GM23338 (cell line): ENCODE data around the gene CTNNA3. TPM values are rescaled to one million over a fixed set of nuclear protein-coding genes. Genes with fewer than 3 reads are reported as not detected.

Source experiments
- ATAC-seq: fragments of 200-7000 bp; cut with Tn5 transposase; 3 replicates; pipeline ENCODE4 v1.9.1; 2020
- DNase-seq: peaks from one replicate; pipeline ENCODE4 v3.0.0-alpha.2; 2015; ENCODE audit warnings: low spot score
- H2AFZ ChIP-seq: fragments of 200-600 bp; sonication (generic); 2 replicates; pipeline ENCODE4 v1.8.0; 2016; ENCODE audit warnings: antibody characterized with exemption, mild to moderate bottlenecking, moderate library complexity
- H3F3A ChIP-seq: fragments of 200-600 bp; sonication (generic); replicated peaks from 2 replicates; pipeline ENCODE4 v1.8.0; 2017; ENCODE audit warnings: antibody characterized with exemption, mixed run types, low read depth
- H3K27ac ChIP-seq: fragments of 200-600 bp; sonication (generic); 2 replicates; pipeline ENCODE4 v1.6.1; 2016; ENCODE audit warnings: low read depth
- H3K27me3 ChIP-seq: fragments of 200-600 bp; sonication (generic); 2 replicates; pipeline ENCODE4 v1.8.0; 2016; ENCODE audit warnings: mild to moderate bottlenecking, mixed run types, moderate library complexity; ENCODE audit not compliant: insufficient read depth
- H3K36me3 ChIP-seq: fragments of 200-600 bp; sonication (generic); 2 replicates; pipeline ENCODE4 v1.8.0; 2016; ENCODE audit warnings: mild to moderate bottlenecking; ENCODE audit not compliant: insufficient read depth
- H3K4me1 ChIP-seq: fragments of 200-600 bp; sonication (generic); 2 replicates; pipeline ENCODE4 v1.8.0; 2016; ENCODE audit warnings: mild to moderate bottlenecking, moderate library complexity; ENCODE audit not compliant: insufficient read depth
- H3K4me2 ChIP-seq: fragments of 200-600 bp; sonication (generic); 2 replicates; pipeline ENCODE4 v1.7.1; 2017; ENCODE audit warnings: mixed run types
- H3K4me3 ChIP-seq: fragments of 200-600 bp; sonication (generic); 2 replicates; pipeline ENCODE4 v1.6.1; 2016; ENCODE audit warnings: mixed run types
- H3K79me2 ChIP-seq: fragments of 200-600 bp; sonication (generic); replicated peaks from 2 replicates; pipeline ENCODE4 v1.8.0; 2017; ENCODE audit warnings: mild to moderate bottlenecking; ENCODE audit not compliant: insufficient read depth
- H3K9me2 ChIP-seq: fragments of 200-600 bp; sonication (generic); 2 replicates; pipeline ENCODE4 v1.8.0; 2017; ENCODE audit not compliant: insufficient read depth
- H4K20me1 ChIP-seq: fragments of 200-600 bp; sonication (generic); replicated peaks from 2 replicates; pipeline ENCODE4 v1.8.0; 2017; ENCODE audit warnings: mild to moderate bottlenecking; ENCODE audit not compliant: insufficient read depth
- H3K27ac Mint-ChIP-seq: 2 replicates; pipeline ENCODE4 v1.8.0; 2020; ENCODE audit warnings: inconsistent platforms, mild to moderate bottlenecking, moderate library complexity, mixed read lengths
- H3K27me3 Mint-ChIP-seq: 3 replicates; pipeline ENCODE4 v1.8.0; 2022; ENCODE audit warnings: low read depth, mild to moderate bottlenecking, moderate library complexity, mixed read lengths, inconsistent platforms; ENCODE audit not compliant: insufficient read depth, poor library complexity
- H3K36me3 Mint-ChIP-seq: 3 replicates; pipeline ENCODE4 v1.8.0; 2021; ENCODE audit warnings: low read depth, mild to moderate bottlenecking, inconsistent platforms, moderate library complexity, mixed read lengths
- H3K4me1 Mint-ChIP-seq: 3 replicates; pipeline ENCODE4 v1.8.0; 2020; ENCODE audit warnings: mild to moderate bottlenecking, inconsistent platforms, mixed read lengths
- H3K4me3 Mint-ChIP-seq: 3 replicates; pipeline ENCODE4 v1.8.0; 2021; ENCODE audit warnings: moderate library complexity, mild to moderate bottlenecking, inconsistent platforms, mixed read lengths
- H3K9me3 Mint-ChIP-seq: 3 replicates; pipeline ENCODE4 v1.8.0; 2020; ENCODE audit warnings: moderate library complexity, mild to moderate bottlenecking, inconsistent platforms, mixed read lengths
- EZH2 ChIP-seq: fragments of 200-600 bp; sonication (generic); IDR thresholded peaks from one replicate; pipeline ENCODE4 v1.8.0; 2017; ENCODE audit warnings: antibody characterized with exemption, mild to moderate bottlenecking, low read depth; ENCODE audit not compliant: unreplicated experiment
- JUNB ChIP-seq: IDR thresholded peaks from one replicate; pipeline ENCODE4 v1.6.1; 2016; ENCODE audit warnings: antibody characterized with exemption; ENCODE audit not compliant: unreplicated experiment
- NANOG ChIP-seq: IDR thresholded peaks from 2 replicates; pipeline ENCODE4 v1.6.1; 2016; ENCODE audit warnings: antibody characterized with exemption, borderline replicate concordance
- POLR2AphosphoS5 ChIP-seq: IDR thresholded peaks from 2 replicates; pipeline ENCODE4 v1.6.1; 2016; ENCODE audit warnings: antibody characterized with exemption, low read depth
- STAT1 ChIP-seq: IDR thresholded peaks from one replicate; pipeline ENCODE4 v1.6.1; 2016; ENCODE audit warnings: antibody characterized with exemption; ENCODE audit not compliant: unreplicated experiment
- ZNF462 ChIP-seq: fragments of 250-450 bp; sonication (Bioruptor Pico); IDR thresholded peaks from 2 replicates; pipeline ENCODE4 v1.5.0; 2020; ENCODE audit warnings: mild to moderate bottlenecking, moderate library complexity
- polyA plus RNA-seq: library from polyadenylated mRNA; unstranded; fragments of >200 nt; fragmentation: Nextera tagmentation; extraction: Ambion mirVana; gene quantifications from 2 replicates; pipeline ENCODE4 v1.2.1, GENCODE V29; 2016
- total RNA-seq: library from RNA; depleted of rRNA; stranded (reverse); fragments of >200 nt; shearing (Covaris generic); gene quantifications from 2 replicates; pipeline ENCODE4 v1.2.3, GENCODE V29; 2014
- TF ChIP-seq, protein P1 (sequence below), 2 experiments: fragments of 200-600 bp in 1 of 2; sonication (generic) in 1 of 2; conservative IDR thresholded peaks; 2 replicates each; pipeline versions ENCODE4 v1.5.1 to v1.6.1; 2016 to 2017; ENCODE audit warnings: antibody characterized with exemption in 2 of 2, low read depth in 2 of 2, mild to moderate bottlenecking in 2 of 2, moderate library complexity in 1 of 2
- TF ChIP-seq, protein P2 (sequence below): IDR thresholded peaks from one replicate; pipeline ENCODE4 v1.6.1; 2018; ENCODE audit warnings: antibody characterized with exemption; ENCODE audit not compliant: unreplicated experiment

CTNNA3 gene
- total and polyA plus RNA-seq, 2 experiments from 2014 or later = 0.71 to 3.3 TPM

GRCh38 chr10:67663449-67664087 is 32.4 kb downstream of the CTNNA3 start:
- Histone ChIP-seq H3K9me2 (no peaks in the 10 kb centered on the region), H3K4me1 (no peaks in the 10 kb centered on the region; the same call in 1 of the 2 replicates), H3K4me3 (no peak overlapping the region), H3K27me3 (no peaks in the 10 kb centered on the region), H2AFZ (no peak overlapping the region), H4K20me1 (no peaks in the 10 kb centered on the region), H3K27ac (no peak overlapping the region), H3K36me3 (no peaks in the 10 kb centered on the region), H3K79me2 (no peaks in the 10 kb centered on the region), H3F3A (no peaks in the 10 kb centered on the region), H3K4me2 (no peak overlapping the region)
- no peaks in the 10 kb centered on the region for H3K36me3 Mint-ChIP-seq
- H3K27me3 Mint-ChIP-seq = no peaks in the 10 kb centered on the region
- ATAC-seq = no peak
- no peaks in the 10 kb centered on the region for H3K9me3 Mint-ChIP-seq
- H3K4me1 Mint-ChIP-seq = peaks cover 5% of the 10 kb centered on the region; the same call in 2 of the 3 replicates
- no peak for TF ChIP-seq POLR2AphosphoS5
- no peak for TF ChIP-seq NANOG
- TF ChIP-seq STAT1 = no peak
- TF ChIP-seq, protein P1, sequence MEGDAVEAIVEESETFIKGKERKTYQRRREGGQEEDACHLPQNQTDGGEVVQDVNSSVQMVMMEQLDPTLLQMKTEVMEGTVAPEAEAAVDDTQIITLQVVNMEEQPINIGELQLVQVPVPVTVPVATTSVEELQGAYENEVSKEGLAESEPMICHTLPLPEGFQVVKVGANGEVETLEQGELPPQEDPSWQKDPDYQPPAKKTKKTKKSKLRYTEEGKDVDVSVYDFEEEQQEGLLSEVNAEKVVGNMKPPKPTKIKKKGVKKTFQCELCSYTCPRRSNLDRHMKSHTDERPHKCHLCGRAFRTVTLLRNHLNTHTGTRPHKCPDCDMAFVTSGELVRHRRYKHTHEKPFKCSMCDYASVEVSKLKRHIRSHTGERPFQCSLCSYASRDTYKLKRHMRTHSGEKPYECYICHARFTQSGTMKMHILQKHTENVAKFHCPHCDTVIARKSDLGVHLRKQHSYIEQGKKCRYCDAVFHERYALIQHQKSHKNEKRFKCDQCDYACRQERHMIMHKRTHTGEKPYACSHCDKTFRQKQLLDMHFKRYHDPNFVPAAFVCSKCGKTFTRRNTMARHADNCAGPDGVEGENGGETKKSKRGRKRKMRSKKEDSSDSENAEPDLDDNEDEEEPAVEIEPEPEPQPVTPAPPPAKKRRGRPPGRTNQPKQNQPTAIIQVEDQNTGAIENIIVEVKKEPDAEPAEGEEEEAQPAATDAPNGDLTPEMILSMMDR (conservative IDR thresholded peaks at IDR 0.05; ENCODE audit: low read depth in 2 of 2) = no peak
- TF ChIP-seq, protein P2, sequence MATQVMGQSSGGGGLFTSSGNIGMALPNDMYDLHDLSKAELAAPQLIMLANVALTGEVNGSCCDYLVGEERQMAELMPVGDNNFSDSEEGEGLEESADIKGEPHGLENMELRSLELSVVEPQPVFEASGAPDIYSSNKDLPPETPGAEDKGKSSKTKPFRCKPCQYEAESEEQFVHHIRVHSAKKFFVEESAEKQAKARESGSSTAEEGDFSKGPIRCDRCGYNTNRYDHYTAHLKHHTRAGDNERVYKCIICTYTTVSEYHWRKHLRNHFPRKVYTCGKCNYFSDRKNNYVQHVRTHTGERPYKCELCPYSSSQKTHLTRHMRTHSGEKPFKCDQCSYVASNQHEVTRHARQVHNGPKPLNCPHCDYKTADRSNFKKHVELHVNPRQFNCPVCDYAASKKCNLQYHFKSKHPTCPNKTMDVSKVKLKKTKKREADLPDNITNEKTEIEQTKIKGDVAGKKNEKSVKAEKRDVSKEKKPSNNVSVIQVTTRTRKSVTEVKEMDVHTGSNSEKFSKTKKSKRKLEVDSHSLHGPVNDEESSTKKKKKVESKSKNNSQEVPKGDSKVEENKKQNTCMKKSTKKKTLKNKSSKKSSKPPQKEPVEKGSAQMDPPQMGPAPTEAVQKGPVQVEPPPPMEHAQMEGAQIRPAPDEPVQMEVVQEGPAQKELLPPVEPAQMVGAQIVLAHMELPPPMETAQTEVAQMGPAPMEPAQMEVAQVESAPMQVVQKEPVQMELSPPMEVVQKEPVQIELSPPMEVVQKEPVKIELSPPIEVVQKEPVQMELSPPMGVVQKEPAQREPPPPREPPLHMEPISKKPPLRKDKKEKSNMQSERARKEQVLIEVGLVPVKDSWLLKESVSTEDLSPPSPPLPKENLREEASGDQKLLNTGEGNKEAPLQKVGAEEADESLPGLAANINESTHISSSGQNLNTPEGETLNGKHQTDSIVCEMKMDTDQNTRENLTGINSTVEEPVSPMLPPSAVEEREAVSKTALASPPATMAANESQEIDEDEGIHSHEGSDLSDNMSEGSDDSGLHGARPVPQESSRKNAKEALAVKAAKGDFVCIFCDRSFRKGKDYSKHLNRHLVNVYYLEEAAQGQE = no peak
- TF ChIP-seq JUNB = no peak
- TF ChIP-seq ZNF462 (CRISPR knock-in tag) = no peak
- TF ChIP-seq EZH2 = no peak
- no peak overlapping the region; the same call in 1 of the 2 replicates for H3K27ac Mint-ChIP-seq
- H3K4me3 Mint-ChIP-seq = no peak overlapping the region
- no peak for DNase-seq
